BE2C (cell line): ENCODE results near the gene ACBD7.

Source experiments
- DNase-seq: peaks from one replicate; pipeline ENCODE4 v3.0.0-alpha.2; 2020
- H3K27me3 ChIP-seq: fragments of 250-450 bp; sonication (Bioruptor Pico); 2 replicates; pipeline ENCODE4 v1.5.1; 2020; ENCODE audit warnings: mild to moderate bottlenecking
- H3K36me3 ChIP-seq: fragments of 250-450 bp; sonication (Bioruptor Pico); 2 replicates; pipeline ENCODE4 v1.5.1; 2020; ENCODE audit warnings: mild to moderate bottlenecking
- H3K4me1 ChIP-seq: fragments of 250-450 bp; sonication (Bioruptor Pico); 2 replicates; pipeline ENCODE4 v1.5.1; 2020
- H3K4me3 ChIP-seq: 2 replicates; pipeline ENCODE4 v1.5.1; 2011; ENCODE audit warnings: low read depth, low read length
- H3K9me3 ChIP-seq: fragments of 250-450 bp; sonication (Bioruptor Pico); 2 replicates; pipeline ENCODE4 v1.5.1; 2020
- TF ChIP-seq, protein P1 (sequence below): IDR thresholded peaks from 2 replicates; pipeline ENCODE4 v1.5.1; 2012; ENCODE audit warnings: mild to moderate bottlenecking, low read depth, low read length

Gene ACBD7

GRCh38 chr10:15027741-15028140 is 60.8 kb downstream of the ACBD7 start:
- H3K27me3 ChIP-seq, result no peaks in the 10 kb centered on the region
- H3K4me3 ChIP-seq, result no peak overlapping the region
- TF ChIP-seq, protein P1, sequence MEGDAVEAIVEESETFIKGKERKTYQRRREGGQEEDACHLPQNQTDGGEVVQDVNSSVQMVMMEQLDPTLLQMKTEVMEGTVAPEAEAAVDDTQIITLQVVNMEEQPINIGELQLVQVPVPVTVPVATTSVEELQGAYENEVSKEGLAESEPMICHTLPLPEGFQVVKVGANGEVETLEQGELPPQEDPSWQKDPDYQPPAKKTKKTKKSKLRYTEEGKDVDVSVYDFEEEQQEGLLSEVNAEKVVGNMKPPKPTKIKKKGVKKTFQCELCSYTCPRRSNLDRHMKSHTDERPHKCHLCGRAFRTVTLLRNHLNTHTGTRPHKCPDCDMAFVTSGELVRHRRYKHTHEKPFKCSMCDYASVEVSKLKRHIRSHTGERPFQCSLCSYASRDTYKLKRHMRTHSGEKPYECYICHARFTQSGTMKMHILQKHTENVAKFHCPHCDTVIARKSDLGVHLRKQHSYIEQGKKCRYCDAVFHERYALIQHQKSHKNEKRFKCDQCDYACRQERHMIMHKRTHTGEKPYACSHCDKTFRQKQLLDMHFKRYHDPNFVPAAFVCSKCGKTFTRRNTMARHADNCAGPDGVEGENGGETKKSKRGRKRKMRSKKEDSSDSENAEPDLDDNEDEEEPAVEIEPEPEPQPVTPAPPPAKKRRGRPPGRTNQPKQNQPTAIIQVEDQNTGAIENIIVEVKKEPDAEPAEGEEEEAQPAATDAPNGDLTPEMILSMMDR, result no peak
- no peaks in the 10 kb centered on the region for H3K36me3 ChIP-seq
- H3K4me1 ChIP-seq, result no peaks in the 10 kb centered on the region
- no peaks in the 10 kb centered on the region for H3K9me3 ChIP-seq
- DNase-seq, result no peak
